SU-DHL-6 (cell line): Measurements from ENCODE around the gene BNC2.

Source experiments
- H2AFZ ChIP-seq: fragments of 200-600 bp; sonication (generic); 2 replicates; pipeline ENCODE4 v1.6.1; 2014; ENCODE audit warnings: low read depth, mild to moderate bottlenecking, moderate library complexity, mixed read lengths, antibody characterized with exemption, low read length; ENCODE audit not compliant: severe bottlenecking
- H3F3A ChIP-seq: fragments of 200-600 bp; shearing (Covaris generic); 2 replicates; pipeline ENCODE4 v1.6.0; 2016; ENCODE audit warnings: antibody characterized with exemption, mild to moderate bottlenecking; ENCODE audit not compliant: insufficient read depth
- H3K27ac ChIP-seq: fragments of 200-600 bp; sonication (generic); 2 replicates; pipeline ENCODE4 v1.5.1; 2016; ENCODE audit warnings: low read depth, mild to moderate bottlenecking, low read length, moderate library complexity, mixed read lengths
- H3K27me3 ChIP-seq: fragments of 200-600 bp; sonication (generic), shearing (Covaris generic); 2 replicates; pipeline ENCODE4 v1.6.0; 2014; ENCODE audit warnings: mild to moderate bottlenecking, low read length
- H3K36me3 ChIP-seq: fragments of 200-600 bp; sonication (generic); 2 replicates; pipeline ENCODE4 v1.6.1; 2014; ENCODE audit warnings: mild to moderate bottlenecking, low read length, mixed read lengths
- H3K4me2 ChIP-seq: fragments of 300-600, 200-600 bp; shearing (Covaris generic), sonication (generic); 2 replicates; pipeline ENCODE4 v1.6.0; 2014; ENCODE audit warnings: low read length, low read depth, mild to moderate bottlenecking; ENCODE audit not compliant: poor library complexity, severe bottlenecking
- H3K4me3 ChIP-seq: fragments of 200-600 bp; sonication (generic); 2 replicates; pipeline ENCODE4 v1.5.1; 2014; ENCODE audit warnings: antibody characterized with exemption, low read length, mild to moderate bottlenecking, mixed read lengths; ENCODE audit not compliant: insufficient read depth, poor library complexity, severe bottlenecking
- H3K79me2 ChIP-seq: fragments of 200-600 bp; sonication (generic); 2 replicates; pipeline ENCODE4 v1.6.1; 2014; ENCODE audit warnings: mild to moderate bottlenecking, low read length, moderate library complexity; ENCODE audit not compliant: insufficient read depth
- H3K9ac ChIP-seq: fragments of 200-600 bp; sonication (generic); 2 replicates; pipeline ENCODE4 v1.7.0; 2014; ENCODE audit warnings: mild to moderate bottlenecking, low read length
- H3K9me2 ChIP-seq: fragments of 200-600 bp; sonication (generic); replicated peaks from 2 replicates; pipeline ENCODE4 v1.6.1; 2014; ENCODE audit warnings: low read length; ENCODE audit not compliant: insufficient read depth
- H3K9me3 ChIP-seq: fragments of 200-600 bp; sonication (generic); 2 replicates; pipeline ENCODE4 v1.6.1; 2014; ENCODE audit warnings: low read length, mixed read lengths; ENCODE audit not compliant: insufficient read depth
- H4K20me1 ChIP-seq: fragments of 200-600 bp; sonication (generic); 2 replicates; pipeline ENCODE4 v1.6.1; 2014; ENCODE audit warnings: low read depth, mild to moderate bottlenecking, antibody characterized with exemption, low read length, moderate library complexity, mixed read lengths
- CTCF ChIP-seq: fragments of 200-600 bp; sonication (generic); IDR thresholded peaks from one replicate; pipeline ENCODE4 v1.5.1; 2017; ENCODE audit warnings: antibody characterized with exemption, mild to moderate bottlenecking, low read length, moderate library complexity; ENCODE audit not compliant: insufficient read depth, poor library complexity, severe bottlenecking
- EZH2phosphoT487 ChIP-seq: fragments of 200-600 bp; sonication (generic), shearing (Covaris generic); conservative IDR thresholded peaks from 2 replicates; pipeline ENCODE4 v1.6.1; 2018; ENCODE audit warnings: mild to moderate bottlenecking, antibody characterized with exemption, low read length, moderate library complexity, mixed read lengths

The BNC2 gene

GRCh38 chr9:16458696-16459420, 411.6 kb downstream of the BNC2 start:
- TF ChIP-seq CTCF (no peak), EZH2phosphoT487 (no peak)
- Histone ChIP-seq H3K4me3 (no peak overlapping the region), H2AFZ (no peak overlapping the region), H3K9me3 (0 out of 2 replicates have a peak, but pooled peaks cover 3% of the 10 kb centered on the region), H3K9me2 (no peaks in the 10 kb centered on the region; the same call in 1 of the 2 replicates), H3F3A (no peaks in the 10 kb centered on the region), H3K79me2 (no peaks in the 10 kb centered on the region), H3K9ac (no peak overlapping the region), H3K4me2 (no peak overlapping the region), H4K20me1 (no peaks in the 10 kb centered on the region), H3K27ac (no peak overlapping the region), H3K27me3 (peaks cover 3% of the 10 kb centered on the region; the same call in 1 of the 2 replicates), H3K36me3 (no peaks in the 10 kb centered on the region)

GRCh38 chr9:16455842-16456241, 414.6 kb downstream of the BNC2 start:
- Histone ChIP-seq H3F3A (no peaks in the 10 kb centered on the region), H3K9me3 (no peaks in the 10 kb centered on the region), H3K4me3 (no peak overlapping the region), H3K27me3 (no peaks in the 10 kb centered on the region), H3K36me3 (no peaks in the 10 kb centered on the region), H2AFZ (no peak overlapping the region), H3K27ac (no peak overlapping the region), H4K20me1 (no peaks in the 10 kb centered on the region), H3K4me2 (no peak overlapping the region), H3K9me2 (no peaks in the 10 kb centered on the region; the same call in 1 of the 2 replicates), H3K79me2 (no peaks in the 10 kb centered on the region), H3K9ac (no peak overlapping the region)
- TF ChIP-seq CTCF: no peak

- H3K9me2 ChIP-seq: no peaks in the 10 kb centered on the region
- TF ChIP-seq CTCF (no peak), EZH2phosphoT487 (no peak)
- no peaks in the 10 kb centered on the region for H3K9me3 ChIP-seq
- no peak overlapping the region for H2AFZ ChIP-seq
- no peaks in the 10 kb centered on the region for H3K27me3 ChIP-seq
- H3K4me3 ChIP-seq: no peak overlapping the region
- no peak overlapping the region for H3K27ac ChIP-seq
- no peaks in the 10 kb centered on the region for H3F3A ChIP-seq
- no peaks in the 10 kb centered on the region for H3K79me2 ChIP-seq
- no peaks in the 10 kb centered on the region for H4K20me1 ChIP-seq
- H3K9ac ChIP-seq: no peak overlapping the region
- H3K36me3 ChIP-seq: no peaks in the 10 kb centered on the region
- no peak overlapping the region for H3K4me2 ChIP-seq
Observed at GRCh38 chr9:16453390-16453789, 417.1 kb downstream of the BNC2 start.
